ENCODE results near the gene TRPM7. TPM values are rescaled to one million over a fixed set of nuclear protein-coding genes. Genes with fewer than 3 reads are reported as not detected.
"Not testable (repeated sequence)": the region's sequence is repeated elsewhere in the genome, so short reads cannot be mapped to it uniquely, and the experiment has no call there.

Gene TRPM7
- total RNA-seq, 1 donor from 2014 or later: 31.0 TPM

- DNase-seq (ENCODE audit: low read depth in 2 of 2): no peak
Observed at GRCh38 chr15:50576166-50576565, 110.4 kb downstream of the TRPM7 start.

DNA sequence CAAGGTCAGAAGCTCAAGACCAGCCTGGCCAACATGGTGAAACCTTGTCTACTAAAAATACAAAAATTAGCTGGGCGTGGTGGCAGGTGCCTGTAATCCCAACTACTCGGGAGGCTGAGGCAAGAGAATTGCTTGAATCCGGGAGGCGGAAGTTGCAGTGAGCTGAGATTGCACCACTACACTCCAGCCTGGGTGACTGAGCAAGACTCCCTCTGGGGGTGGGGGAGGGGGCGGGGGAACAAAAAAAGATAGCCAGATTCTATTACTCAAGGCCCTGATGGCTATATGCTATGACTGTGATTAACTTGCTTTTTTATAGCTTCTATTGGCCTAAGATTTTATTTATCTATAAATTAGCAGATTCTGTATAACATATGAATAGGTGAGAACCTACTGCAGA lies 112.8 kb downstream of the TRPM7 start:
- not testable (repeated sequence) for DNase-seq (ENCODE audit: low read depth in 2 of 2)

DNA sequence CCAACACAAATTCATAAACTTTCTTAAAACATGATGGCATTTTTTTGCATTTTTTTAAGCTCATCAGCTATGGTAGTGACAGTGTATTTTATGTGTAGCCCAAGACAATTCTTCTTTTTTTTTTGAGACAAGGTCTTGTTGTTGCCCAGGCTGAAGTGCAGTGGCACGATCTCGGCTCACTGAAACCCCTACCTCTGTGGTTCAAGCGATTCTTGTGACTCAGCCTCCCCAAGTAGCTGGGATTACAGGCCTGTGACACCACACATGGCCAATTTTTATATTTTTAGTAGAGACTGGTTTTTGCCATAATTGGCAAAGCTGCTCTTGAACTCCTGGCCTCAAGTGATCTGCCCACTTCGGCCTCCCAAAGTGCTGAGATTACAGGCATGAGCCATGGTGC lies 122.8 kb downstream of the TRPM7 start:
- no peak for DNase-seq (ENCODE audit: low read depth in 2 of 2)

DNA sequence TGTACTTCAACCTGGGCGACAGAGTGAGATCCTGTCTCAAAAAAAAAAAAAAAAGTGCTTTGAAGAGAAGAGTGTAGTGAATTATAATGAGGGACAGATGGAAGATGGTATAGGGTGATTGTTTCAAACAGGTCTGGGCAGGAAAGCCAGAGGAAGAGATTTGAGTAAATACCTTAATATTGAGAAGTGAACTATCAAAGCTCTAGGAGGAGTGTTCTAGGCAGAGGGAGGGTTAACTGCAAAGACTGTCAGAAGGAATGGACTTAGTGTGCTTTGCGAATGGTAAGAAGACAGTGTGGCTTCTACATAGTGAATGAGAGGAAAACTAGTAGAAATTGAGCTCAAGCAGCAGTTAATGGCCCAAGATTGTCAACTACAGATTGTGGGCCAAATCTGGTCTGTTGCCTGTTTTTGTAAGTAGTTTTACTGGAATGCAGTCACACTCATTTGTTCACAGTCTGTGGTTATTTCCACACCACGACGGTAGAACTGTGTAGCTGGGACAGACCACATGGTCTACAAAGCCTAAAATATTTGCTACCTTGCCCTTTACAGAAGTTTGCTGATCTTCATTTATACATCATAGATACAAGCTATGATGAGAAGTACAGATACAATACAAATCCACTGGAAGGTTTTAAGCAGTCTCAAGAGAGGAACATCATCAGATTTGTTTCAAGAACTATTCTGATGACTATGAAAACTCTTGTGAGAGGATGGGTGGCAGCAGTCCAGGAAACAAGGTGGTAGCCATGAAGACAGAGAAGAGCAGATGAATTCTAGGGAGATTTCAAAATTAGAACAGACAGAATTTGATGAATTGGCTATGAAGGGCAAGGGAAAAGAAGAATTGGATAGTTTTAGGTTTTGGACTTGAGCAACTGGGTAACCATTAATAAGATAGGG lies 123.6 kb downstream of the TRPM7 start:
- no peak for DNase-seq (ENCODE audit: low read depth in 2 of 2)

- DNase-seq (ENCODE audit: low read depth in 2 of 2): no peak
Observed at GRCh38 chr15:50558012-50558411, 128.6 kb downstream of the TRPM7 start.

- DNase-seq (ENCODE audit: low read depth in 2 of 2): no peak
Observed at GRCh38 chr15:50556642-50557371, 129.8 kb downstream of the TRPM7 start.

GRCh38 chr15:50552238-50552637 lies 134.4 kb downstream of the TRPM7 start:
- DNase-seq (ENCODE audit: low read depth in 2 of 2): no peak

DNA sequence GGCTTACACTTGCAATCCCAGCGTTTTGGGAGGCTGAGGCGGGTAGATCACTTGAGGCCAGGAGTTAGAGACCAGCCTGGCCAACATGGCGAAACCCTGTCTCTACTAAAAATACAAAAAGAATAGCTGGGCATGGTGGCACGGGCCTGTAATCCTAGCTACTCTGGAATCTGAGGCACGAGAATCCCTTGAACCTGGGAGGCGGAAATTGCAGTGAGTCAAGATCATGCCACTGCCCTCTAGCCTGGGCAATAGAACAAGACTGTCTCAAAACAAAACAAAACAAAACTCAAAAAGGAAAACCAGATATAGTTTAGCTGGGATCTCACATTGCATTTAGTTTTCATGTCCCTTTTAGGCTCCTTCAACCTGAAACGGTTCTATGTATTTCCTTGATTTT lies 137.3 kb downstream of the TRPM7 start:
- no peak for DNase-seq (ENCODE audit: low read depth in 2 of 2)

GRCh38 chr15:50546566-50546965 lies 140.0 kb downstream of the TRPM7 start, which contains the start of gene USP50:
USP50 (minus strand) TSS chr15:50546666; CDS start chr15:50546525, 141 bp downstream.
- no peak for DNase-seq (ENCODE audit: low read depth in 2 of 2)

GRCh38 chr15:50544368-50544767 lies 142.2 kb downstream of the TRPM7 start:
- DNase-seq (ENCODE audit: low read depth in 2 of 2): no peak

GRCh38 chr15:50543556-50543955 lies 143.0 kb downstream of the TRPM7 start:
- DNase-seq (ENCODE audit: low read depth in 2 of 2): no peak

DNA sequence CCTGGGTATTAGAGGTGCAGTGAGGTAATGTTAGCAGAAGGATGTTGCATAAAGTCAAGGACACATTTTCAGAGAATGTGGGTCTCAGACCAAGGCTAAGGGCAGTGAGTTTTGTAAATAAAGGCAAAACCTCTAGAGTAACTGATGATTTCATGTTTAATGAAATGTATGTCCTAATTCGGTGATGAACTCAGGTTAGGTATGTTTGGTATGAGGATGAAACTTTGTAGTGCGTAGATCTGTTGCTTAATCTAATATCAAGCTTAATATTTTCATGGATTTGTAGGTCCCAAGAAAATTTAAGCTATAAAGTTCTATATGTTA lies 143.7 kb downstream of the TRPM7 start:
- no peak for DNase-seq (ENCODE audit: low read depth in 2 of 2)

DNA sequence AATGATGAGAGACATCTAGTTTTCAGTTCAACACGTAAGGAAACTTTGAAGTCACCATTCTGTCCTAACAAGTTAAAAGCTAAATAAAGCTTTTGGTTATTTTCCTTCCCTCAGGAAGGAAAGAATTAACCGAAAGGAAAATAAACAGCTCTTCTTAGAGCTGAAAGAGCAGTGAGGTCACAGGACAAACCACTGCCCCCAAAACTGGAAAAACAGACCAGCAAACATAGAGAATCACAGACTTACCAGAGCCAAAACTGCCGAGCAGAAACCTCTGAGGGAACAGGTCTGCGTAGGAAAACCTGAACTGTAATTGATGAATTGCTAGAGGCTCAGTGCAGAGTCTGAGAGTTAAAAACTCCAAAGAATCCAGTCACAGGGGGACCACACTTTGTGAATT lies 154.8 kb downstream of the TRPM7 start:
- peak; percentile 14 to 76 for DNase-seq (ENCODE audit: low read depth in 2 of 2)

DNA sequence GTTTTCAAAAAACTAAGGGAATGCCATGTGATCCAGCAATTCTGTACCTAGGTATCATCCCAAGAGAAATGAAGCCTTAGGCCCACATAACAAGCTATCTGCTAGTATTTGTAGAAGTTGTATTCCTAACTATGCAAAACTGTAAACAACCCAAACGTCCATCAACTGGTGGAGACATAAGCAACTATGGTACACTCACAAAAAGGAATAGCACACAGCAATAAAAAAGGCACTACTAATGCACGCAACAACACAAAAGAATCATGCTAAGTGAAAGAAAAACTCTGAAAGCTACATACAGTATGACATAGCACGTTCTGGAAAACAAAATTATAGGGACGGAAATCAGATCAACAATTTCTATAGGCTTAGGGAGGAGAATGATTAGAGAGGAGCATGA lies 155.4 kb downstream of the TRPM7 start:
- DNase-seq (ENCODE audit: low read depth in 2 of 2): peak in 1 of 2 donors; percentile 10

- peak in 1 of 2 donors; percentile 90 for DNase-seq (ENCODE audit: low read depth in 2 of 2)
Observed at GRCh38 chr15:50523851-50524251, 162.7 kb downstream of the TRPM7 start.

- peak in 1 of 2 donors; percentile 71 for DNase-seq (ENCODE audit: low read depth in 2 of 2)
Observed at GRCh38 chr15:50519740-50520425, 166.7 kb downstream of the TRPM7 start.

DNA sequence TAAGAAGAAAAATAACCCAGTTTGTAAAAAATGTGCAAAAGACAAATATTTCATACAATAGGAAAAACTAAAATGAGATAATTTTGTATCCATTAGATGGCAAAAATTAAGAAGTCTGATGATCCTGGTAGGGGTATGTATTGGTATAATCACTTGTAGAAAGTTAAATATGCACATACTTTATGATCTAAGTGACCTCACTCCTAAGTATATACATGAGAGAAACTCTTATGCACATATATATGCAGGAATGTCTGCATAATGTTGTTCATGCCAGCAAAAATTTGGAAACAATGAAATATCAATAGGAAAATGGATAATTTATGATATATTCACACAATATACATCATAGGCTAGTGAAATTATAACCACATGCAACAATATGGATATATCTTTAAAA lies 173.6 kb downstream of the TRPM7 start:
- no peak for DNase-seq (ENCODE audit: low read depth in 2 of 2)

Other genes starting within 250 kb of the TRPM7 start
- 0.20 and 0.22 TPM in 2 replicates for gene USP50, start 140.1 kb downstream of the TRPM7 start, total RNA-seq
- gene SPPL2A, start 78.9 kb upstream of the TRPM7 start, total RNA-seq: 35.5 and 67.5 TPM in 2 replicates
- gene AP4E1, start 221.9 kb upstream of the TRPM7 start, total RNA-seq: 6.5 and 10.1 TPM in 2 replicates

Measured in lung microvascular endothelial cell (primary cell).